GM23248 (cell line): Measurements from ENCODE around the gene YWHAB.

ENCODE experiments used
- EZH2 ChIP-seq: fragments of 200-600 bp; sonication (generic); IDR thresholded peaks from 2 replicates; pipeline ENCODE4 v1.6.1; 2018; ENCODE audit warnings: antibody characterized with exemption, mild to moderate bottlenecking; ENCODE audit not compliant: insufficient read depth, poor library complexity, severe bottlenecking
- EZH2phosphoT487 ChIP-seq: fragments of 200-600 bp; sonication (generic); IDR thresholded peaks from 2 replicates; pipeline ENCODE4 v1.6.1; 2018; ENCODE audit warnings: antibody characterized with exemption, moderate library complexity, mild to moderate bottlenecking, low read depth; ENCODE audit not compliant: insufficient read depth

DNA sequence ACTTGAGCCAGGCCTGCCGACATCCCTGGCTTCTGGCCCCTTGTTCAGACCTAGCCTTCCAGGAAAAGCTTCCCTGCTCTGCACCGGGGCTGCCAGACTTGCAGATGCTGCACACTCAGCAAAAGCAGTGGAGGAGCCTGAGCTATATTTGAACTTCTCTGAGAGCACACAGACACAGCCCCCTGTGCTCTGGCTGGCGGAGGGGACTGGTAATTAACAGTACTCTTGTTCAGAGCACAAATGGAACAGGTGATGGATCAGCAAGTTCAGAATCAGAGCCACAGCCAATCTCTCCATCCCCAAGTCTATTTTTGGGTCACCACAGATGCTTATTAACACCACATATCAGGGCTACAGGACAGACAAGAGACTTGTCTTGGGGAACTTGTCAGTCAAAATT is 47.6 kb upstream of the YWHAB start:
- TF ChIP-seq EZH2 (no peak), EZH2phosphoT487 (no peak)
